Astrocyte of the spinal cord (primary cell): Measurements from ENCODE around the gene ABO.
"Not testable (repeated sequence)": the region's sequence is repeated elsewhere in the genome, so short reads cannot be mapped to it uniquely, and the experiment has no call there.

ENCODE experiments used
- DNase-seq: peaks from one replicate; pipeline ENCODE4 v3.0.0; 2011; ENCODE audit warnings: low read depth, low spot score
- H3K4me3 ChIP-seq: 2 replicates; pipeline ENCODE4 v1.5.1; 2011; ENCODE audit warnings: low read depth, mild to moderate bottlenecking, low read length, moderate library complexity
- CTCF ChIP-seq: IDR thresholded peaks from 2 replicates; pipeline ENCODE4 v1.5.1; 2012; ENCODE audit warnings: low read depth, mild to moderate bottlenecking, low read length, inconsistent platforms
- in situ Hi-C: cut with HindIII; loops from 2 replicates; pipeline ENCODE4 v1.10.0; 2017; ENCODE audit warnings: low sequenced_read_pairs

ABO gene

GRCh38 chr9:133273098-133273497, 1.9 kb downstream of the ABO start:
- DNase-seq = no peak
- no peak overlapping the region for H3K4me3 ChIP-seq
- in situ Hi-C loops = no loop called here
- TF ChIP-seq CTCF = no peak

GRCh38 chr9:133269537-133270362, 5.3 kb downstream of the ABO start:
- no peak overlapping the region for H3K4me3 ChIP-seq
- in situ Hi-C loops = no loop called here
- no peak for DNase-seq
- TF ChIP-seq CTCF = no peak

GRCh38 chr9:133269136-133269535, 5.9 kb downstream of the ABO start:
- in situ Hi-C loops, H3K4me3 ChIP-seq, DNase-seq: not testable (repeated sequence)

GRCh38 chr9:133268335-133269056, 6.5 kb downstream of the ABO start:
- TF ChIP-seq CTCF = no peak
- no peak overlapping the region for H3K4me3 ChIP-seq
- in situ Hi-C loops = no loop called here
- DNase-seq = no peak

GRCh38 chr9:133264235-133264764, 10.7 kb downstream of the ABO start:
- no peak overlapping the region for H3K4me3 ChIP-seq
- in situ Hi-C loops = no loop called here
- no peak for DNase-seq
- TF ChIP-seq CTCF = no peak

GRCh38 chr9:133263557-133263956, 11.4 kb downstream of the ABO start:
- no peak for TF ChIP-seq CTCF
- DNase-seq = no peak
- in situ Hi-C loops = no loop called here
- no peak overlapping the region for H3K4me3 ChIP-seq

- H3K4me3 ChIP-seq = no peak overlapping the region
- in situ Hi-C loops = no loop called here
- no peak for TF ChIP-seq CTCF
- no peak for DNase-seq
Measured at GRCh38 chr9:133262226-133262625, 12.8 kb downstream of the ABO start.
